Measurements from ENCODE around the gene FANCF.
A peak's percentile ranks its signal among the peaks of the same experiment; 100 is the strongest.
"Not testable (repeated sequence)": the region's sequence is repeated elsewhere in the genome, so short reads cannot be mapped to it uniquely, and the experiment has no call there.

The FANCF gene

GRCh38 chr11:22625448-22626287 lies at the start of gene FANCF:
FANCF (minus strand) TSS chr11:22625823; CDS start chr11:22625810, 13 bp downstream.
- DNase-seq, result peak; percentile 98

DNA sequence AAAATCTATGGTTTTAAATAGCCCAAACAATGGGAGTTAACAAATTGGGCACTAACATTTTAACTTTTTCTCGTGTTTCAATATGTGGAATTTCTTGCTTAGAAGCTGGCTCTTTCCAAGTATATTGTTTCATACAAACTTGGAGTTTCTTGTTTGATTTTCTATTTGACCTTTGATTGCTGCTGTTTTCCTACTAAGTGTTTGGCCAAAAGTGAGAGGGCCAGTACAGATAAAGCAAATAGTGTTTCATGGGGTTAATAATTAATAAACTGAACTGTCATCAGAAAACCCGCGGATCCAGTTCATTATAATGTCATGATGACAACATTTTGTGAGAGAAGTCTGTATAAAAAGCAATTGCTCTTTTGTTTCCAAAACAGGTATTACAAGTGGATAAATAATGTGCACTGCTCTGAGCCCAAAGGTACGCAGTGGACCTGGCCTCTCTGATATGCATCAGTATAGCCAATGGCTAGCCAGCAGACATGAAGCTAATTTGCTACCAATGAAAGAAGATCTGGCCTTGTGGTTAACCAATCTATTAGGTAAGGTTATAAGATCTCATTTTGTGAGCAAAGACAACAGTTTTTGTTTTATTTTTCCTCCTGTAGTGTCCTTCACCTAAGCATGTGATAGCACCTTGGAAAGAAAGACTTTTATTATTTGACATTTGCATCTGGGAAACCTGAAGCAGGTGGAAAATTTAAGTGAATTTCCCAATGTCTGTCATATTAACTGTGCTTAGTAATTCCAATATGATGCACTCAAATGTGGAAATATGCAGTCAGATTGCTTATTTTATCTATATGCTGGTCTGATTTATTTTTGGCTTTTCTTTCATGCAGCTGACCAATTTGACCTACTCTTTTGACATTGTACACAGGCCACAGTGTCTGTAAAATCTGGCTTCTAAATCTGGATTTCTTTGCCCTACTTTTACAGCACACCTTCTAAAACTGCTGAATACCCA lies 49.1 kb upstream of the FANCF start:
- DNase-seq, result no peak

GRCh38 chr11:22671751-22672150 lies 46.1 kb upstream of the FANCF start:
- DNase-seq, result no peak

- peak; percentile 38 for DNase-seq
Measured at GRCh38 chr11:22670830-22671229, 45.2 kb upstream of the FANCF start.

GRCh38 chr11:22669368-22669767 lies 43.7 kb upstream of the FANCF start:
- no peak for DNase-seq

DNA sequence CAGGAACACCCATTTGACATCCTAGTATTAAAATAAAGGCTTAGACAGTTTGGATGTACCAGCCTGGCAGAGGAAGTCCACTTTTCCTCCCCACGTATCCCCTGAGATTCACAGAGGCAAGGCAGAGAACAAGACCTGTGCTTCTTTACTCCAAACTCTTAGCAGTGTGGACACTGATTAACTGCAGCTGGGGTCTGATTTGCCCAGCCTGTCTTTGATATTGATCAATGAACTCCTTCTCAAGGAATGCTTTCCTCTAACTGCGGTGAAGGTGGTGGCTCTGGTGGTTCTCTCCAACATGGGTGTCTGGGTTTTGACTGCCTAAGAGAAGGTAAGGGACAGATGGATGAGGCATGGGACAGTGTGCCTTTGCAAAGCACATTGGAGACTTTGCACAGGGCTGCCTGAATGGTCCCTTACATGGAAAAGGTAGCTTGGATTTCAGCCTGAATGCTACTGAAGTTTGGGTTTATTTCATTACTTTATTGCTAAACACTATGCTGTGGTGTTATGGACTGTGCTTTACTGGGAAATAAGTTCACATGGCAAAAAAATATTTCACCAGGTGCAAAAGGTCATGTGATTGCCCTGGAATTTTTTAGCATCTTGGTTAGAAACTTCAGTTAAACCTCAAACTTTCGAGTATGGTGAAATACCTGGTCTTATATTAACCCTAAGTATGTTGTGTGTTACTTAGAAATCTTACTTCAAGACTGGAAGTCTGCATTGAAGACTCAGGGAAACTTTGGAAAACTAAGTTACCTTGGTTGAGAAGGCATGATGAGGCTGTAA lies 42.6 kb upstream of the FANCF start:
- no peak for DNase-seq

DNA sequence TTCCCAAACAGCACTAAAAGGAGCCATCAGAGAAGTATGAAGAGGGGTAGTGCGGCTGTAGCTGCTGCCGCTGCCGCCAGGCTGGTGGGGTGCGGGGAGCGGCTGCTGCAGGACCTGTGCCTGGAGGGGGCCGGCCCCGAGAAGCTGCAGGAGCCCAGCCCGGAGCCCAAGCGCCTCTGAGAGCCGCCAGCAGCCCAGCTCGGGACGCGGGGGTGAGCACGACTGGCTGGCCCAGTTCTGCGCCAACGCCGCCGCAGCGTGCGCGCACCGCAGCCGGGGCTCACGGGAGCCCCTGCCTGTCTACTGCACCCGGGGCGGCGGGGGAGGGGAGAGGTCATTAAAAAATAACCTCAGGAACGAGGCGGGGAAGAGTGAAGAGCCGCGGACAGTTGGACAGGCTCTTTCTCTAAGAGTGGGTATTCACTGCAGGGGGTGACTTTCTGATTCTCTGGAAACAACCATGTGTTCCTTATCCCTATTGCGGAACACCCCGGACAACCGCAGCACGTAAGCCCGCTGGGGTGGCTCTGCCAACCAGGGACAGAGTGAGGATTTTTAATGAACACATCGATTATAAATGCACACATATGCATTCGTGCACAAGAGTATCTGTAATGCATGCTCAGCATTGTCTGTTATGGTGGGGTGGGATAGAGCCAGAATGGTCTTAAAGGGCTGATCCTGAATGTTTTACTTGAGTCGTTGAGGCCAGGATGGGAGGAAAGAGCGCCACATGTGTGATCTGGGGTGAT lies 41.2 kb upstream of the FANCF start:
- peak; percentile 31 for DNase-seq

DNA sequence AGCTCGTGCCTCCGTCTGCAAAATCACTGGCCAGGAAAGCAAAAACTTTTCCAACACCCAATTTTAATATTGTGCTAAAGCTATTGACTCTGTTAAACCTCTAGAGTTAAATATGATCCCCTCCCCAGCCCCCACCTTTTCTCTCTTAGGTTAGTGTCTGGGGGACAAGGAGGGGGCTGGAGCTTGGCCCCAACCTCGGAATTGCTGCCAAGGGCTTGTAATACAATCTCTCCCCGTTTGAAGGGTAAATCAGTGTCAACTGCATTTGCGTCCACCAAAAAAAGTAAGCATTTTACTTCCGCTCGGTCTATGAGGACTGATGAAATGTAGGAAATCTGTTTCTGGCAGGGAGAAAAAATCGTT lies 40.7 kb upstream of the FANCF start, which contains the start of gene GAS2:
TSS of gene GAS2 (plus strand) at position 287 of the 363 bp plus-strand sequence. CDS start 8,259 bp downstream, outside the sequence.
- DNase-seq, result no peak

DNA sequence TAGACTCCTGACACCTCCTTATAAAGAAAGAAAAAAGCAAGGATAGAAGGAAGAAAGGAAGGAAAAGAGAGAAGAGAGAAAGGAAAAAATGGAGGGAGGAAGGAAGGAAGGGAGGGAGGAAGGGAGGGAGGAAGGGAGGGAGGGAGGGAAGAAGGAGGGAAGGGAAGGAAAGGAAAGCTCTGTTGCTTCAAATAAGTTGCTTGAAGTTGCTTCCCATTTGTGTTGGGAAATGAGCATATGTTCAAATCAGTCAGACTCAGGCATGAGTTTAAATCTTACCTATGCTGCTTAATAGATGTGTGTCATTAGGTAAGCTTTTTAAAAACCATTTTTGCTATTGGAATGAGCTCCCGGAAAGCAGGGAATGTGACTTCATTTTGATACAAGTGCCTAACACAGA lies 34.2 kb upstream of the FANCF start:
- DNase-seq, result no peak

DNA sequence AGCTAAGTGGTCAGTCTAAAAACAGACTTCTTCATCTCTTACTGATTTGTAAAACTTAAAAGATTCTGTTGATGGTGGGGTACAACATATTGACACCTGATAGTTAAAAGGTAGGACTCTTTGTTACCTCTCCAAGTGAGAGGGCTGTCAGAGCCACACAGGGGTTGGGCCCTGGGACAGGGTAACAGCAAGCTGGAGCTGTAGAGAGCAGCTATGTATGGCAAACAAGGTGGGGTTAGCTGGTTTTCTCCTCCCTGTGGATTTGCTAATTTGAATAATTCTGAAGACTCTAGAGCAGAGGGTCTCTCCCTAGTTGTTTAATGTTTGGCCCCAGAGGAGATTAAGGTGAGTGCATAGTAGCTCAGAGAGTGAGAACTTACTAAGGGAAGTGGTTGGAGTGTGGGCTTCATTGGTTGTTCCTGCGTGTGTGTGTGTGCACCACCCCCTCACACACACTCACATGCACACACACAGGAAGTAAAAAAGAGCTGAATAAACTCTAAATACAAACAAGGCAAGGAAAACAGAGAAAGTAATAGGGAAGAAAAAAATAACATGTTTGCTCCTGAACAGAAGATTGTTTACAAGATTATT lies 31.6 kb upstream of the FANCF start:
- DNase-seq, result no peak

GRCh38 chr11:22656130-22656529 lies 30.5 kb upstream of the FANCF start:
- no peak for DNase-seq

GRCh38 chr11:22652346-22652745 lies 26.7 kb upstream of the FANCF start:
- DNase-seq, result not testable (repeated sequence)

- DNase-seq, result no peak
Measured at GRCh38 chr11:22641559-22641958, 15.9 kb upstream of the FANCF start.

DNA sequence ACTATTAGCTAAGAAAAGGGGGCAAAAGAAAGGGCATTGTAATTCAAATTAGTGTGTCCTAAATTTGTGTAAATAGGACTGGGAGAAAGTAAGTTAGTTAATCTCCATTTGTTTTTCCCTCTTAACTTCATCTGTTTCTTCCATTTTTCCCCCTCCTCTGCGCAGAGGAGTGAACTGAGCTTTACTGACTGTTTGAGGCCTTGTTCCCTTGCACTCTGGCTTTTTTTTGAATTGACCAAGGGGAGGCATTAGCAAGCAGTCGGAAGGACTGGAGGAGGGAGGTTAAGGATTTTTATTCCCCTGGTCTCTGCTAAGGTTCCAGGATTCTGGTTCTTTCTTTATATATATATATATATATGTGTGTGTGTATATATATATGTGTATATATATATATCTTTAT lies 15.2 kb upstream of the FANCF start:
- no peak for DNase-seq

DNA sequence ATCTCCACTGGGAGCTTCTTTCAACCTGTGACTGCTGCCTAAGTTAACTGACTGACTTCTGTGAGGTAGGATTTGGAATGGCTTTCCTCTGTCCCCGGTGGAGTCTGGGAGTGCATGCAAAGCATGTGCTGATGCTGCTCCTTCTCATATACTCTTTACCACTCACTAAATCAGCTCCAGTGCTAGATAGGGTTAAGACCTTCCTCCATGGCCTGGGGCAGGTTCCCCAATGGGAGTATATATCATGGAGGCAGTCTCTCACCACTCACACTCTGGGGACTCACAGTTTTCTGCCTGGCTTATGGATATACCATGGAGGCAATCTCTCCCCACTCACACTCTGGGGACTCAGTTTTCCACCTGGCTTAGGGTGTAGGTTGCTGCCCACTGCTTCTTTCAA lies 10.1 kb upstream of the FANCF start:
- no peak for DNase-seq

DNA sequence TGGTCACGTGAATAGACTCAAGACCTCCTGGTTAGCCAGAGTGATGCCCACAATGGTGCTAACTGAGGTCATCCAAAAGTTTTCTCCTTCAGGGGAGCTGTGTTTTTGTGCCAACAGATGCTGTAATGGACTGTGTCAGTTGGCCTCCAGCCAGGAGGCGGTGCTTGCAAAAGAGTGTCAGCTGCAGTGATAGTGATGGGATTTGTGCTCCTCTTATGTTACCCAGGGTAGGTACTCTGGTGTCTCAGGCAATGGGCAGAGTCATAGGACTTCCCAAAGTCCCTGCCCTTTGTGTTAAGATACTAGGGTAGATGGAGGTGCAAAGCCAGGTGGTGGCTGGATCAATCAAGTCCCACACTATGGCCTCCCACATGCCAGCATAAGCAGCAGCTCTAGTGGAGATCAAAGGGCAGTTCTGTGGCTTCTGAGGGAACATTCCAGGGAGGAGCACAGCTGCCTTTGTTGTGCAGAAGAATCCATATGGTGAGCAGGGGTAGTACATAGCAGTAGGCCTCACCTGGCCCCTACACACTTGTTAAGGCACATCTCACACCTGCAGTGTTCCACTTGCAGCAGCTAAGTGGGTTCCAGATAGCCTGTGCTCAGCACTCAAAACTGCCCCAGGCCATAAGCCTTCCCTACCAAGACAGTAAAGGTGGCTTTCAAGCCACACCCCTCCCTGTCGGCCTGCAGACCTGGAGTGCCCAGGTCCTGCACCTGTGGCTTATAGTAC lies 9.4 kb upstream of the FANCF start:
- DNase-seq, result no peak

DNA sequence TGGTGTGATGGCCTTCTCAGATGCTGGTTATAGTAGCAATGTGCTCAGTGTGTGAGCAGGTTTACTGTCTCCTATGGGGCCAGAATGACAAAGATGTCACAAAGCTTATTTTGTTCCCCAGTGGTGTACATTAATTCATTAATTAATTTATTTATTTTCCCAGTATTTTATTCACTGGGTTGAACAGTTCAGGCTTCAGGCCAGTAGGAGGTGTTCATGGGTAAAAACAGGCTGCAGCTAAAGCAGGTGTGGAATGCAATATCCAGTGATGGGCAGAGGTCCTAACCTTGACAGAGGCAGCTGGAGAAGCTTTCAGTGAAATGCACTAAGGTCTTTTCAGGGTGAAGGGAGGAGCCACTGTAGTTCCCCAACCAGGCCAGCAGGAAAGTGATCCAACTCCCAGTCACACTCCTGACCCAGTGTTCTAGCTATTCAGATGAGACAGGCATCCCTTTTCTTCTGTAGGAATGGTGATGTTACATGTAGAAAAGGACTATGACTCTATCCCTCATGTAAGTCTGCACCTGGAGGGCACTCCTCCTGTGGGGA lies 7.8 kb upstream of the FANCF start:
- DNase-seq, result no peak

DNA sequence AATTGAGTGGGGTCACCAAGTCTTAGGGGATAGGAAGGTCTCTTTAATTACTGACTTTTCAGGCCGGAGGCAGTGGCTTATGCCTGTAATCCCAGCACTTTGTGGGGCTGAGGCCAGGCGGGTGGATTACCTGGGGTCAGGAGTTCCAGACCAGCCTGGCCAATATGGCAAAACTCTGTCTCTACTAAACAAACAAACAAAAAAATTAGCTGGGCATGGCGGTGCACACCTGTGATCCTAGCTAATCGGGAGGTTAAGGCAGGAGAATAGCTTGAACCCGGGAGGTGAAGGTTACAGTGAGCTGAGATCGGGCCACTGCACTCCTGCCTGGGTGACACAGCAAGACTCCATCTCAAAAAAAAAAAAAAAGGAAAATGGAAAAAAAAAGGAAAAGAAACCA lies 1.8 kb upstream of the FANCF start:
- DNase-seq, result no peak

GRCh38 chr11:22626573-22627239 lies 1.1 kb upstream of the FANCF start:
- DNase-seq, result no peak

All from NCI-H2227 treated with DMSO at 0.1 percent for 48 hours (cell line).